ENCODE results near the gene GAP43. TPM values are rescaled to one million over a fixed set of nuclear protein-coding genes. Genes with fewer than 3 reads are reported as not detected.

Gene GAP43
- total and polyA plus RNA-seq, 2 donors (not counting 1 experiment from before 2014, with no cell fraction given): 0.17 to 2.1 TPM

- Histone ChIP-seq H3K4me1 (ENCODE audit: control insufficient read depth, extremely low read depth, insufficient read depth, low read length) (no peaks in the 10 kb centered on the region), H3K4me3 (replicated peaks in 1 of 4; ENCODE audit: control extremely low read depth in 1 of 4, insufficient read depth in 1 of 4, low read depth in 3 of 4, low read length in 4 of 4) (no peak overlapping the region), H3K36me3 (ENCODE audit: control insufficient read depth, insufficient read depth, low read length) (no peaks in the 10 kb centered on the region), H3K79me2 (ENCODE audit: control insufficient read depth, insufficient read depth, low read length) (no peaks in the 10 kb centered on the region), H3K27me3 (ENCODE audit: control insufficient read depth, insufficient read depth, low read length) (no peaks in the 10 kb centered on the region), H3K27ac (ENCODE audit: insufficient read depth, low read length) (no peak overlapping the region), H3K9ac (ENCODE audit: insufficient read depth, low read length) (no peak overlapping the region), H3K9me3 (ENCODE audit: control insufficient read depth, insufficient read depth, low read depth, low read length) (no peaks in the 10 kb centered on the region), H4K20me1 (ENCODE audit: control insufficient read depth, extremely low read depth, insufficient read depth, low read length) (no peaks in the 10 kb centered on the region), H2AFZ (ENCODE audit: low read length) (no peak overlapping the region), H3K4me2 (ENCODE audit: extremely low read depth, insufficient read depth, low read length) (no peak overlapping the region)
- DNase-seq (ENCODE audit: low read depth in 2 of 2): peak in 1 of 2 donors; percentile 79
- TF ChIP-seq EZH2 (IDR thresholded peaks at IDR 0.05; ENCODE audit: low read length, missing control alignments): no peak
- TF ChIP-seq CTCF (conservative IDR thresholded peaks at IDR 0.05 in 1 of 2, IDR thresholded peaks at IDR 0.05 in 1 of 2; ENCODE audit: low read depth in 1 of 2, low read length in 2 of 2): no peak
These were observed 90.0 kb downstream of the GAP43 start for GRCh38 chr3:115713284-115713683.

- no peak for DNase-seq (ENCODE audit: low read depth in 2 of 2)
- H2AFZ ChIP-seq (ENCODE audit: low read length): no peak overlapping the region
- no peak overlapping the region for H3K4me3 ChIP-seq (replicated peaks in 1 of 4; ENCODE audit: control extremely low read depth in 1 of 4, insufficient read depth in 1 of 4, low read depth in 3 of 4, low read length in 4 of 4)
- H3K27me3 ChIP-seq (ENCODE audit: control insufficient read depth, insufficient read depth, low read length): no peaks in the 10 kb centered on the region
- H3K4me2 ChIP-seq (ENCODE audit: extremely low read depth, insufficient read depth, low read length): no peak overlapping the region
- no peaks in the 10 kb centered on the region for H3K9me3 ChIP-seq (ENCODE audit: control insufficient read depth, insufficient read depth, low read depth, low read length)
- H3K36me3 ChIP-seq (ENCODE audit: control insufficient read depth, insufficient read depth, low read length): no peaks in the 10 kb centered on the region
- H3K4me1 ChIP-seq (ENCODE audit: control insufficient read depth, extremely low read depth, insufficient read depth, low read length): no peaks in the 10 kb centered on the region
- no peaks in the 10 kb centered on the region for H3K79me2 ChIP-seq (ENCODE audit: control insufficient read depth, insufficient read depth, low read length)
- no peaks in the 10 kb centered on the region for H4K20me1 ChIP-seq (ENCODE audit: control insufficient read depth, extremely low read depth, insufficient read depth, low read length)
- no peak for TF ChIP-seq EZH2 (IDR thresholded peaks at IDR 0.05; ENCODE audit: low read length, missing control alignments)
- TF ChIP-seq CTCF (conservative IDR thresholded peaks at IDR 0.05 in 1 of 2, IDR thresholded peaks at IDR 0.05 in 1 of 2; ENCODE audit: low read depth in 1 of 2, low read length in 2 of 2): no peak
- H3K9ac ChIP-seq (ENCODE audit: insufficient read depth, low read length): no peak overlapping the region
- H3K27ac ChIP-seq (ENCODE audit: insufficient read depth, low read length): no peak overlapping the region
These were observed 92.0 kb downstream of the GAP43 start for GRCh38 chr3:115715241-115715745.

GRCh38 chr3:115720983-115721382 lies 97.7 kb downstream of the GAP43 start:
- Histone ChIP-seq H2AFZ (ENCODE audit: low read length) (no peak overlapping the region), H3K9ac (ENCODE audit: insufficient read depth, low read length) (no peak overlapping the region), H3K4me1 (ENCODE audit: control insufficient read depth, extremely low read depth, insufficient read depth, low read length) (no peaks in the 10 kb centered on the region), H3K36me3 (ENCODE audit: control insufficient read depth, insufficient read depth, low read length) (no peaks in the 10 kb centered on the region), H3K27me3 (ENCODE audit: control insufficient read depth, insufficient read depth, low read length) (no peaks in the 10 kb centered on the region), H3K27ac (ENCODE audit: insufficient read depth, low read length) (no peak overlapping the region), H4K20me1 (ENCODE audit: control insufficient read depth, extremely low read depth, insufficient read depth, low read length) (no peaks in the 10 kb centered on the region), H3K4me3 (replicated peaks in 1 of 4; ENCODE audit: control extremely low read depth in 1 of 4, insufficient read depth in 1 of 4, low read depth in 3 of 4, low read length in 4 of 4) (no peak overlapping the region), H3K4me2 (ENCODE audit: extremely low read depth, insufficient read depth, low read length) (no peak overlapping the region), H3K79me2 (ENCODE audit: control insufficient read depth, insufficient read depth, low read length) (no peaks in the 10 kb centered on the region), H3K9me3 (ENCODE audit: control insufficient read depth, insufficient read depth, low read depth, low read length) (no peaks in the 10 kb centered on the region)
- DNase-seq (ENCODE audit: low read depth in 2 of 2): no peak
- TF ChIP-seq EZH2 (IDR thresholded peaks at IDR 0.05; ENCODE audit: low read length, missing control alignments) (no peak), CTCF (conservative IDR thresholded peaks at IDR 0.05 in 1 of 2, IDR thresholded peaks at IDR 0.05 in 1 of 2; ENCODE audit: low read depth in 1 of 2, low read length in 2 of 2) (no peak)

All from fibroblast of lung (primary cell).